ENCODE data around the gene DLGAP4.

- TF ChIP-seq LEF1 (IDR thresholded peaks at IDR 0.05; ENCODE audit: borderline replicate concordance) (no peak), BHLHE40 (IDR thresholded peaks at IDR 0.05; ENCODE audit: borderline replicate concordance) (no peak), SP1 (IDR thresholded peaks at IDR 0.05) (no peak), FOXM1 (IDR thresholded peaks at IDR 0.05; ENCODE audit: borderline replicate concordance) (no peak), ARNT (IDR thresholded peaks at IDR 0.05) (no peak), ZNF384 (IDR thresholded peaks at IDR 0.05) (no peak), CTBP1 (IDR thresholded peaks at IDR 0.05; ENCODE audit: borderline replicate concordance) (no peak), SUZ12 (IDR thresholded peaks at IDR 0.05) (no peak), TARDBP (IDR thresholded peaks at IDR 0.05) (no peak), FOXA1 (IDR thresholded peaks at IDR 0.05) (no peak), NFRKB (IDR thresholded peaks at IDR 0.05) (no peak), FOXK2 (IDR thresholded peaks at IDR 0.05) (no peak), HDGF (IDR thresholded peaks at IDR 0.05; ENCODE audit: borderline replicate concordance) (no peak), L3MBTL2 (conservative IDR thresholded peaks at IDR 0.05) (no peak)
Observed at GRCh38 chr20:36432096-36432495, 126.0 kb downstream of the DLGAP4 start.
